Smooth muscle cell (in vitro differentiated cells): Measurements from ENCODE around the gene TMEM109. TPM values are rescaled to one million over a fixed set of nuclear protein-coding genes. Genes with fewer than 3 reads are reported as not detected.

Experiments
- DNase-seq: peaks from one replicate; lab custom pipeline; 2025; ENCODE audit not compliant: unreplicated experiment; lab: John Stamatoyannopoulos, UW
- H2AFZ ChIP-seq: fragments of 200-600 bp; sonication (generic); 2 replicates; pipeline ENCODE4 v1.6.0; 2016; ENCODE audit warnings: antibody characterized with exemption, low read depth, mild to moderate bottlenecking
- H3F3A ChIP-seq: fragments of 200-600 bp; sonication (generic); 2 replicates; pipeline ENCODE4 v1.6.0; 2017; ENCODE audit warnings: antibody characterized with exemption, low read depth
- H3K27ac ChIP-seq: fragments of 200-600 bp; sonication (generic); 2 replicates; pipeline ENCODE4 v1.5.1; 2016; ENCODE audit warnings: low read depth, mild to moderate bottlenecking
- H3K27me3 ChIP-seq: fragments of 200-600 bp; sonication (generic); 2 replicates; pipeline ENCODE4 v1.6.1; 2016; ENCODE audit warnings: low read depth, mild to moderate bottlenecking
- H3K36me3 ChIP-seq: fragments of 200-600 bp; sonication (generic); 2 replicates; pipeline ENCODE4 v1.5.1; 2016; ENCODE audit warnings: low read depth
- H3K4me1 ChIP-seq: fragments of 200-600 bp; sonication (generic); 2 replicates; pipeline ENCODE4 v1.5.1; 2016; ENCODE audit warnings: low read depth
- H3K4me2 ChIP-seq: fragments of 200-600 bp; sonication (generic); 2 replicates; pipeline ENCODE4 v1.6.0; 2016; ENCODE audit warnings: mild to moderate bottlenecking
- H3K4me3 ChIP-seq: fragments of 200-600 bp; sonication (generic); 2 replicates; pipeline ENCODE4 v1.5.1; 2016; ENCODE audit warnings: mild to moderate bottlenecking
- H3K79me2 ChIP-seq: fragments of 200-600 bp; sonication (generic); 2 replicates; pipeline ENCODE4 v1.6.0; 2016; ENCODE audit warnings: low read depth, mild to moderate bottlenecking
- H3K9ac ChIP-seq: fragments of 200-600 bp; sonication (generic); 2 replicates; pipeline ENCODE4 v1.6.0; 2016; ENCODE audit warnings: low read depth
- H3K9me3 ChIP-seq: fragments of 200-600 bp; sonication (generic); replicated peaks from 2 replicates; pipeline ENCODE4 v1.5.1; 2016; ENCODE audit warnings: low read depth
- H4K20me1 ChIP-seq: fragments of 200-600 bp; sonication (generic); 2 replicates; pipeline ENCODE4 v1.6.0; 2016; ENCODE audit warnings: low read depth
- WGBS: methylation state at CpG from one replicate; pipeline ENCODE4 v1.1.7; 2016; ENCODE audit warnings: low lambda C conversion rate; 5-methylcytosine and 5-hydroxymethylcytosine counted together
- polyA plus RNA-seq: library from polyadenylated mRNA; unstranded; fragments of >200 nt; fragmentation: Nextera tagmentation; extraction: Ambion mirVana; gene quantifications from 2 replicates; pipeline ENCODE4 v1.2.1, GENCODE V29; 2016
- total RNA-seq: library from RNA; depleted of rRNA; stranded (reverse); fragments of >200 nt; gene quantifications from 2 replicates; pipeline ENCODE4 v1.2.3, GENCODE V29; 2014
- TF ChIP-seq, protein P1 (sequence below): fragments of 200-600 bp; sonication (generic); IDR thresholded peaks from 2 replicates; pipeline ENCODE4 v1.5.1; 2017; ENCODE audit warnings: borderline replicate concordance, mild to moderate bottlenecking, antibody characterized with exemption; ENCODE audit not compliant: insufficient read depth, poor library complexity, severe bottlenecking

The TMEM109 gene
- total and polyA plus RNA-seq, 2 experiments from 2014 or later: 19.8 to 107 TPM

DNA sequence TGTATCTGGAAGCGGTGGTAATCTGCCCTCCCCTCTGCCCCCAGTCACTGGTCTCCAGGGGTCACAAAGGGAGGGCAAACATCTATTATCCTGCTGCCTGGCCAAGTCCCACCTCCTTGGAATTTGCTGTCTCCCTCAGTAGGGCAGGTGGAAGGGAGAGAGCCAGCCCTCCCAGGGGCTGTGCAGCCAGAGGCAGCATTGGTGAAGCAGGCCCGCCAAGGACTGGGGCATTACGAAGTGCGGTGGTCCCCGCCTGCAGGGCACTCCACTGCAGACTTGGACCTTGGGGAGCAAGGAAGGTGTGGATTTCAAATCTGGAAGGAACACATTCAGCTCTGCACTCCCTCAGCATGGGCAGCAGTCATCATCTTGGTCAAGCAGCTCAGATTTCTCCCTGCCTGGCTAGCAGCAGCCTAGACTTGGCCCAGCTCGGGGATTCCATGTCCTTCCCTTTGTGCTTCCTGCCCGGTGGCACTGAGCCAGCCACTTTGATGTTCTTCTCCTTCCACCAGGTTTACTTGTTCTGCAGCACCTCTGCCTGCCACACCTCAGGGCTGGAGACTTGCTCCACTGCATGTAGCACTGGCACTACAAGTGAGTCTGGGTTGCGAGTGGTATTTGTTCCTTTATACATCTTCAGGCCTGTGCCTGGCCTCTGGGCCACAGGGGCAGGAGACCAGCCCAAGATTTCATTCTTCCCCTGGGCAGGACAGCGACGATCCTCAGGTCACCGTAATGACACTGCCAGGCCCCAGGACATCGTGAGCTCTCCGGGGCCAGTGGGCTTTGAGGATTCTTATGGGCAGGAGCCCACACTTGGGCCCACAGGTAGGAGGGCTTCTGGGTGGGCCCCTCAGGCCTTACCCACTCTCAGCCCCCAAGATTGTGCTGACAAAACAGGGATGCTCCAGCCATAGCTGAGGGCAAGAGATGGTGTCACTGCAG, 39.3 kb upstream of the TMEM109 start:
- no peak overlapping the region for H3K4me3 ChIP-seq
- 97% methylated on average over 13 of the region's 13 CpGs for WGBS
- H3F3A ChIP-seq: no peaks in the 10 kb centered on the region
- H3K4me2 ChIP-seq: no peak overlapping the region
- no peak overlapping the region for H3K27ac ChIP-seq
- no peaks in the 10 kb centered on the region for H3K27me3 ChIP-seq
- no peaks in the 10 kb centered on the region for H3K4me1 ChIP-seq
- no peaks in the 10 kb centered on the region for H4K20me1 ChIP-seq
- no peaks in the 10 kb centered on the region for H3K36me3 ChIP-seq
- TF ChIP-seq, protein P1, sequence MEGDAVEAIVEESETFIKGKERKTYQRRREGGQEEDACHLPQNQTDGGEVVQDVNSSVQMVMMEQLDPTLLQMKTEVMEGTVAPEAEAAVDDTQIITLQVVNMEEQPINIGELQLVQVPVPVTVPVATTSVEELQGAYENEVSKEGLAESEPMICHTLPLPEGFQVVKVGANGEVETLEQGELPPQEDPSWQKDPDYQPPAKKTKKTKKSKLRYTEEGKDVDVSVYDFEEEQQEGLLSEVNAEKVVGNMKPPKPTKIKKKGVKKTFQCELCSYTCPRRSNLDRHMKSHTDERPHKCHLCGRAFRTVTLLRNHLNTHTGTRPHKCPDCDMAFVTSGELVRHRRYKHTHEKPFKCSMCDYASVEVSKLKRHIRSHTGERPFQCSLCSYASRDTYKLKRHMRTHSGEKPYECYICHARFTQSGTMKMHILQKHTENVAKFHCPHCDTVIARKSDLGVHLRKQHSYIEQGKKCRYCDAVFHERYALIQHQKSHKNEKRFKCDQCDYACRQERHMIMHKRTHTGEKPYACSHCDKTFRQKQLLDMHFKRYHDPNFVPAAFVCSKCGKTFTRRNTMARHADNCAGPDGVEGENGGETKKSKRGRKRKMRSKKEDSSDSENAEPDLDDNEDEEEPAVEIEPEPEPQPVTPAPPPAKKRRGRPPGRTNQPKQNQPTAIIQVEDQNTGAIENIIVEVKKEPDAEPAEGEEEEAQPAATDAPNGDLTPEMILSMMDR: no peak
- H3K79me2 ChIP-seq: no peaks in the 10 kb centered on the region
- DNase-seq: no peak
- H3K9ac ChIP-seq: no peak overlapping the region
- H3K9me3 ChIP-seq: no peaks in the 10 kb centered on the region
- no peak overlapping the region for H2AFZ ChIP-seq

DNA sequence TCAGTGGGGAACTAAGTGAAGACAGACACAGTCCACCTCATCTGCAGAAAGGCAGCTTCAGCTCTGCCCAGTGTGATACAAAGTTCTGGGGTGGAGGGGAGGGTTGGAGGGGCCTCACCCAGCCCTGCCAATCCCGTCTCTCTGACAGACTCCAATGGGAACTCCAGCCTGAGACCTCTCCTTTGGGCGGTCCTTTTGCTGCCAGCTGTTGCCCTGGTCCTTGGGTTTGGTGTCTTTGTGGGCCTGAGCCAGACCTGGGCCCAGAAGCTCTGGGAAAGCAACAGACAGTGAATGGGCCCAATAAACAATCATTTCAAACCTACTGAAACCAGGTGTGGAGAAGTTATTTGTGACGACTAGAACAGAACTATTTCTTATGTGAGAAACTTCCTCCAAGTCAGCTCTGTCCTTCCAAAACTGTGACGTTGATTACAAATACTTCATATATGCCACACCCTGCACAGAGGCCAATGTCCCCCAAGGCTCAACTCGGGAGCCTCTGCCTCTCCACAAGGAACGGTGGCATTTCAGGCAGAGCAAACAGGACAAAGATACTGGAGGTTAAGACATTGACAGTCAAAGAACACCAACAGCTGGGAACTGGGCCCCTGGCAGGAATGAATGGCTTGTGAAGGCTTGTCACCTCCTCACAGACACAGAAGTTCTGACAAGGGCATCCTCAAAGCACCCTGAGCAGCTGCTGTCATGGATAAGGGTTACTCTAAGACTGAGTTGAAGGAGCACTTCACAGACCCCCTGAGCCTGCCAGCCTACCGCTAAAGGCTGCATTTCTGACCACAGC, 38.4 kb upstream of the TMEM109 start:
- H3K27me3 ChIP-seq: no peaks in the 10 kb centered on the region

DNA sequence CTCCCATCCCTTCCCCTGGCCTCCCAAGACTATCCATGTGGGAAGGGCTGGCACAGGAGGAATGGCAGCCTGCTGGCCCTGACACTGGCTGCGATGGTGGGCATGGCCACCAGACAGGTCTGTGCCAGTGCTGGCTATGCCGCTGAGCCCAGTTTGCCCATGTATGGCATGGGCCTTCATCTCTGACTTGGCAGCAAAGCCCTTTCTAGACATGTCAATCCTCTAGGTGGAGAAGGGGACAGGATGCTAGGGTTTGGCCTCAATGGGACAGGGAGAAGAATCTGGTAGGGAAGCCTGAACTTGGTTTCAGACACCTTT, 37.8 kb upstream of the TMEM109 start:
- TF ChIP-seq, protein P1: no peak
- no peak overlapping the region for H3K27ac ChIP-seq
- H3K36me3 ChIP-seq: no peaks in the 10 kb centered on the region
- no peaks in the 10 kb centered on the region for H3K27me3 ChIP-seq
- H3K4me1 ChIP-seq: no peaks in the 10 kb centered on the region
- H3K4me2 ChIP-seq: no peak overlapping the region
- WGBS: 93% methylated on average over 2 of the region's 2 CpGs
- no peaks in the 10 kb centered on the region for H4K20me1 ChIP-seq
- no peaks in the 10 kb centered on the region for H3K9me3 ChIP-seq
- DNase-seq: no peak
- H2AFZ ChIP-seq: no peak overlapping the region
- no peaks in the 10 kb centered on the region for H3K79me2 ChIP-seq
- no peaks in the 10 kb centered on the region for H3F3A ChIP-seq
- H3K9ac ChIP-seq: no peak overlapping the region
- no peak overlapping the region for H3K4me3 ChIP-seq

More for the DNA sequence above, 38.4 kb upstream of the TMEM109 start:
- Histone ChIP-seq H2AFZ (no peak overlapping the region), H3K4me1 (no peaks in the 10 kb centered on the region), H3K9ac (no peak overlapping the region), H3K79me2 (no peaks in the 10 kb centered on the region), H3K9me3 (no peaks in the 10 kb centered on the region), H4K20me1 (no peaks in the 10 kb centered on the region), H3K36me3 (no peaks in the 10 kb centered on the region), H3K4me3 (no peak overlapping the region), H3K27ac (no peak overlapping the region), H3K4me2 (no peak overlapping the region), H3F3A (no peaks in the 10 kb centered on the region)
- 96% methylated on average over 7 of the region's 7 CpGs for WGBS
- DNase-seq: no peak
- TF ChIP-seq, protein P1: no peak
